Fibroblast of mammary gland (primary cell): ENCODE data around the gene GVQW3.

Experiments
- DNase-seq: peaks from one replicate; pipeline ENCODE4 v3.0.0-alpha.2; 2010; ENCODE audit warnings: low read depth
- H3K4me3 ChIP-seq: 2 replicates; pipeline ENCODE4 v1.5.1; 2011; ENCODE audit warnings: low read depth, mild to moderate bottlenecking, low read length, moderate library complexity; ENCODE audit not compliant: control insufficient read depth
- CTCF ChIP-seq: conservative IDR thresholded peaks from 2 replicates; pipeline ENCODE4 v1.5.1; 2011; ENCODE audit warnings: low read depth, low read length, inconsistent platforms; ENCODE audit not compliant: control insufficient read depth, insufficient read depth

The GVQW3 gene

GRCh38 chr11:76347466-76347865, 33.7 kb upstream of the GVQW3 start:
- H3K4me3 ChIP-seq: no peak overlapping the region
- DNase-seq: no peak
- TF ChIP-seq CTCF: no peak

- no peak overlapping the region for H3K4me3 ChIP-seq
- no peak for TF ChIP-seq CTCF
- DNase-seq: no peak
Observed at GRCh38 chr11:76348348-76348747, 32.8 kb upstream of the GVQW3 start.

- TF ChIP-seq CTCF: no peak
- DNase-seq: no peak
- H3K4me3 ChIP-seq: no peak overlapping the region
Observed at GRCh38 chr11:76355172-76355571, 26.0 kb upstream of the GVQW3 start.

- no peak for DNase-seq
- TF ChIP-seq CTCF: no peak
- H3K4me3 ChIP-seq: no peak overlapping the region
Observed at GRCh38 chr11:76361374-76361773, 19.7 kb upstream of the GVQW3 start.

GRCh38 chr11:76361776-76362175, 19.3 kb upstream of the GVQW3 start:
- DNase-seq: no peak
- H3K4me3 ChIP-seq: no peak overlapping the region
- no peak for TF ChIP-seq CTCF

GRCh38 chr11:76362716-76363115, 18.4 kb upstream of the GVQW3 start:
- TF ChIP-seq CTCF: no peak
- DNase-seq: no peak
- no peak overlapping the region for H3K4me3 ChIP-seq

- DNase-seq: no peak
- TF ChIP-seq CTCF: no peak
- no peak overlapping the region for H3K4me3 ChIP-seq
Observed at GRCh38 chr11:76365038-76365679, 16.0 kb upstream of the GVQW3 start.
